HG03520 (cell line): ENCODE results near the gene SOCS1.

Source experiments
- ATAC-seq: cut with Tn5 transposase; IDR thresholded peaks from one replicate; pipeline ENCODE4 v1.9.1; 2021; ENCODE audit warnings: mild to moderate bottlenecking, moderate library complexity; ENCODE audit not compliant: unreplicated experiment

Gene SOCS1

GRCh38 chr16:11289202-11289601 lies 33.2 kb upstream of the SOCS1 start:
- no peak for ATAC-seq

- no peak for ATAC-seq
Observed at GRCh38 chr16:11285842-11286241, 29.8 kb upstream of the SOCS1 start.

- no peak for ATAC-seq
Observed at GRCh38 chr16:11283820-11284248, 27.8 kb upstream of the SOCS1 start.

GRCh38 chr16:11280616-11281522 lies 24.9 kb upstream of the SOCS1 start, which contains the start of gene PRM1:
Gene PRM1, minus strand, starts transcription at chr16:11281330. Its CDS starts 92 bp downstream, at chr16:11281238.
- no peak for ATAC-seq

GRCh38 chr16:11278681-11279628 lies 23.0 kb upstream of the SOCS1 start:
- ATAC-seq: no peak

- no peak for ATAC-seq
Observed at GRCh38 chr16:11277607-11278337, 21.8 kb upstream of the SOCS1 start.

- ATAC-seq: no peak
Observed at GRCh38 chr16:11276896-11277593, 21.0 kb upstream of the SOCS1 start.

DNA sequence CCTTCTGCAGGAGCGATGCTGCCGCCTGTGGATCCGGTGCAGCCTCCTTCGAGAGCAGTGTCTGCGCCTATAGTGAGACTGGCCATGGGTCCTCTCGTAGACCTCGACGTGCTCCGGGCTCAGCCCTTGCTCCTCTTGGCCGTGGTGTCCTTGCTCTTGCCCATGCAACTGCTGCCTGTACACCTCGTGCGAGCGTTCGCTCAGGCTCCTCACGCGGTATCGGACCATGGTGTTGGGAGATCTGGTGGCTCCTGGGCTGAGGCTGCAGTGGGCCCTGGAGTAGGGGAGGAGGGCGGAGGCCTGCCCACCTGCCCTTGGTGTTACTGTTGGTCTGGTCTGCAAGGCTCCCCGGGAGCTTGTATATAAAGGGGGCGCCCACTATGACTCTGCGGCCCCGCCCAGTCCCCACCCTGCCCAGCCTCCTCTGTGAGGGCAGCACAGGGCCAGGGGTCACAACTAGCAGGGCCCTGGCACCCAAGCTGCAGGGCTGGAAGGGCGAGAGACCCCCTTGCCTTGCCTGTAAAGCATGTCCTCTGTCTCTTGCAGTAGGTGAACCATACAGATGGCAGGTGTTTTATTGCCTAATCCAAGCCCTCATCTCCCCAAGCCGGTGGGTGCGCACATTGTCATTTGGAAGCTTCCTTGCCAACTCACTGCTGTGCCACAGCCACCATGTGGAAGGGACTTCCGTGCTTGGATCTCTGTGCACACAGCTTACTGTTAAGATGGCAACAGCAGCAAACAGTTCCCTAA lies 20.3 kb upstream of the SOCS1 start, which contains the start of gene PRM2:
Gene PRM2, minus strand, starts transcription at position 338 of the 753 bp plus-strand sequence. Its CDS starts 110 bp downstream, at position 228.
- ATAC-seq: no peak

DNA sequence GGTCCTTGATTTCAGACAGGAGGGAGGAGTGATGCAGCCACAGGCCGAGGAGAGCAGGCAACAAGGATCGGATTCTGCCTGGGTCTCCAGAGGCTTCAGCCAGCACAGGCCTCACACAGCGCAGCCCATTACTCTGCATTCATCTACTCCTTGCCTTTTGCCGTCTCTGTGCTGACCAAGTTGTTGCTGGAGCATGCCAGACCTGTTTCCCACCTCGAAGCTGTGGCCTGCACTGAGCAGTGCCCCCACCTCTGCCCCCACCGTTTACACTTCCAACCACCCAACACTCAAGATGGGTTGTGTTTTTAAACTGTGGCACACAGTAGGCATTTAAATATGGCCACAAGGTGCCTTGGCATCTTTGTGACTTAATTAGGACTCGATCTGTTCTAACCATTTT lies 19.0 kb upstream of the SOCS1 start:
- ATAC-seq: no peak

- ATAC-seq: no peak
Observed at GRCh38 chr16:11273721-11274324, 17.8 kb upstream of the SOCS1 start.

DNA sequence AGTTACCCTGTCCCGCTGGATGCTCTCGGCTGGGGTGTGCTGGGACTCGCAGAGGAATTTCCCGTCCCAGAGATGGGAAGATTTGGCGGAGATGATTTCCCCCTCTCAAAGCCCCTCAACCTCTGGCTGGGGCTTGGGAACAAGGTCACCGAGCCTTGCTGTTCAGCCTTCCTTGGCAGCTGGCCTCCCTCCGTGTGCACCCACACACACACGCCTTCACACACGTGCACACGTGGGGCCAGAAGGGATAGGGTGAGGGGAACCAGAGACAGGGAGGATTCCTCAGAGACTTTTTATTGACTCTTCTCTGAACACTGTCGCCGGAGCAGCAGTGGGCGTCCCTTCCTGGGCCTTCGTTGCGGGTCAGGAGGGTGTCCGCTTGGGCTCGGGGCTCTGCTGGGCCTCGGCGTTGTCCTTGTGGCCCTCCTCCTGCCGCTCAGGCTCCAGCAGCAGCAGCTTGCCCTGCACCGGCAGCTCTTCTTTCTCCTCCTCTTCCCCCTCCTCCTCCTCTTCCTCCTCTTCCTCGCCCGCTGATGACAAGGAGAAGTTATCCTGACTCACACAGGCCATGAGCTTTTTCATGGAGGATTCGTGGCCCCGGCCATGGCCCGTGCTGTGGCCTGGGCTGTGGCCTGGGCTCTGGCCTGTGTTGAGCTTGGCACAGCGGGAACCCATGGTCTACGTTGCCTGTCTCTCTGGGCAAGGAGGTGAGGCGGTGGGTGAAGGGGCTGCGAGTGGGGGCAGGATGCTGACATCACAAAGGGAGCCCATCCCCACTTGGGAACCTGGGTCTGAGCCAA lies 17.1 kb upstream of the SOCS1 start, which contains the start of gene PRM3:
Gene PRM3, minus strand, starts transcription at position 709 of the 800 bp plus-strand sequence. Its CDS starts 34 bp downstream, at position 675.
- no peak for ATAC-seq

- ATAC-seq: no peak
Observed at GRCh38 chr16:11272484-11272883, 16.5 kb upstream of the SOCS1 start.

- no peak for ATAC-seq
Observed at GRCh38 chr16:11271610-11272009, 15.6 kb upstream of the SOCS1 start.

DNA sequence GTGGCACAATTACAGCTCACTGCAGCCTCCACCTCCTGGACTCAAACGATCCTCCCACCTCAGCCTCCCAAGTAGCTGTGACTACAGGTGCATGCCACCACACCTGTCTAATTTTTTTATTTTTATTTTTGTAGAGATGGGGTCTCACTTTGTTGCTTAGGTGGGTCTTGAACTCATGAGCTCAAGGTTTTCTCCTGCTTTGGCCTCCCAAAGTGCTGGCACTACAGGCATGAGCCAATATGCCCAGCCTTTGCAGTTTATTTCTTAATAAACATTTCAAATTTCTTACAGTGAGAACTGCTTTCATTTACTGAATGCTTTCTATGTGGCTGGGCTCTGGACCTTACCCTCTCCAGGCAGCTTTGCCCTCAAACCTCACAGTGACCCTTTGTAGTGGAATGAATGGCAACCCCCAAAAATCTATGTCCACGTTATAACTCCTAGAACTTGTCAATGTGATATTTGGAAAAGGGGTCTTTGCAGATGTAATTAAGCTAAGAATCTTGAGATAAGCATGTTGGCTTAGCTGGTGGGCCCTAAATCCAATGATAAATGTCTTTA lies 14.7 kb upstream of the SOCS1 start:
- no peak for ATAC-seq

- ATAC-seq: no peak
Observed at GRCh38 chr16:11268921-11269375, 12.9 kb upstream of the SOCS1 start, which contains the start of gene TNP2. Gene TNP2, minus strand, starts transcription at chr16:11269325. Its CDS starts 63 bp downstream, at chr16:11269262.

- no peak for ATAC-seq
Observed at GRCh38 chr16:11265124-11265523, 9.1 kb upstream of the SOCS1 start.

DNA sequence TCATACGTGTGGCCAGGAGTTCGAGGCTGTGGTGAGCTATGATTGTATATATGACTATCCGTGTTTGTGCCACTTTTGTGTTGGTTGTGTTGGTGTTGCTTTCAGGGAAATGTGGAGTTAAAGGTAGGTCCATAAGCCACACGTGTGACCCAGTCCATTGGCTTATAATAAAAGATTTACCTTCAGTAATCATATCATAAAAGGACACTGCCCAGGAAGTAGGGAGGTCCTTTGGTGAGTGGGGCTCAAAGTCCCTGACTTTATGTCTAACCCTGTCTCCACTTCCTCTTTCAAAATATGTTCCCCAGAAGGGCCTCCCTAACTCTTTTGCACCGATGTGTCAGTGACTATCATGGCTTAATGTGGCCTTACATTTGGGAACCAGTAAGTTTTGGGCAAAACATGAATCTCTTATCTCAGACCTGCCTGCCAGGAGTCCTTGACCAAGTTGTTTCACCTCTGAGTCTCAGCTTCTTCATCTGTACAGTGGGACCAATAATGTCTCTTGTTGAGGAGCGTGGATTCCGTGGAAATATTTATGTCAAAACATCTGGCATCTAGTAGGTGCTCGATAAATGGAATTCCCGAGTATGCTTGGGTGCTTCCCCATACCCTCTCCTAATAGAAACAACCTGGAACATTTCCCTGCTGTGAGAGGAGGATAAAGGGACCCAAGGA lies 8.3 kb upstream of the SOCS1 start:
- ATAC-seq: no peak
